Stimulated activated naive B cell treated with anti-CD40 and anti-IgM and Interleukin-4, amounts not matched to agents 10 μg/mL and 1 μg/mL and 100 μg/mL, for 72 hours (primary cell): ENCODE data around the gene KCNQ1.

Experiments used
- ATAC-seq, 2 donors: fragments of 150-1000 bp; cut with Tn5 transposase; replicated peaks; 2 replicates each; pipeline ENCODE4 v1.10.0; 2021; ENCODE audit warnings: moderate library complexity in 1 of 2
- DNase-seq: peaks from one replicate; pipeline ENCODE4 v3.0.0; 2021
- H3K27ac Mint-ChIP-seq: one replicate; pipeline ENCODE4 v1.8.0; 2022; ENCODE audit warnings: mild to moderate bottlenecking, mixed read lengths
- H3K27me3 Mint-ChIP-seq, 2 donors: one replicate each; pipeline ENCODE4 v1.8.0; 2022; ENCODE audit warnings: mixed read lengths in 2 of 2
- H3K36me3 Mint-ChIP-seq, 2 donors: one replicate each; pipeline ENCODE4 v1.8.0; 2022; ENCODE audit warnings: mixed read lengths in 2 of 2, mild to moderate bottlenecking in 1 of 2
- H3K4me1 Mint-ChIP-seq, 2 donors: one replicate each; pipeline ENCODE4 v1.8.0; 2022; ENCODE audit warnings: mixed read lengths in 2 of 2, mild to moderate bottlenecking in 1 of 2
- H3K4me3 Mint-ChIP-seq, 2 donors: one replicate each; pipeline ENCODE4 v1.8.0; 2022; ENCODE audit warnings: mild to moderate bottlenecking in 2 of 2, mixed read lengths in 2 of 2, moderate library complexity in 1 of 2
- H3K9me3 Mint-ChIP-seq, 2 donors: one replicate each; pipeline ENCODE4 v1.8.0; 2022; ENCODE audit warnings: mixed read lengths in 2 of 2, mild to moderate bottlenecking in 1 of 2

The KCNQ1 gene

GRCh38 chr11:2810411-2811205, 365.8 kb downstream of the KCNQ1 start:
- Mint-ChIP-seq H3K27ac (no peak overlapping the region), H3K9me3 (peaks cover 13 to 18% of the 10 kb centered on the region in 2 donors), H3K27me3 (peaks cover 0 to 28% of the 10 kb centered on the region in 2 donors), H3K4me3 (no peak overlapping the region), H3K4me1 (peaks cover 5 to 14% of the 10 kb centered on the region in 2 donors), H3K36me3 (peaks cover 5 to 32% of the 10 kb centered on the region in 2 donors)
- no peak for DNase-seq
- ATAC-seq = no peak

- peaks cover 5 to 14% of the 10 kb centered on the region in 2 donors for H3K4me1 Mint-ChIP-seq
These were observed 366.6 kb downstream of the KCNQ1 start for GRCh38 chr11:2811206-2812091.

GRCh38 chr11:2812371-2812991, 367.7 kb downstream of the KCNQ1 start:
- DNase-seq (no peak), ATAC-seq (no peak)
- H3K4me3 Mint-ChIP-seq = peak overlapping the region; percentile 11 to 48
- no peak overlapping the region for H3K27ac Mint-ChIP-seq
- H3K27me3 Mint-ChIP-seq = peaks cover 0 to 28% of the 10 kb centered on the region in 2 donors
- peaks cover 15 to 47% of the 10 kb centered on the region in 2 donors for H3K36me3 Mint-ChIP-seq
- peaks cover 18 to 24% of the 10 kb centered on the region in 2 donors for H3K9me3 Mint-ChIP-seq
- H3K4me1 Mint-ChIP-seq = peaks cover 5 to 14% of the 10 kb centered on the region in 2 donors

More at GRCh38 chr11:2811206-2812091, 366.6 kb downstream of the KCNQ1 start:
- DNase-seq (no peak), ATAC-seq (no peak)
- Mint-ChIP-seq H3K4me3 (no peak overlapping the region), H3K27me3 (peaks cover 0 to 28% of the 10 kb centered on the region in 2 donors), H3K27ac (no peak overlapping the region), H3K9me3 (peaks cover 17 to 24% of the 10 kb centered on the region in 2 donors), H3K36me3 (peaks cover 11 to 41% of the 10 kb centered on the region in 2 donors)

- peak overlapping the region in 1 of 2 donors; percentile 48 for H3K4me3 Mint-ChIP-seq
- peaks cover 21 to 28% of the 10 kb centered on the region in 2 donors for H3K9me3 Mint-ChIP-seq
- peaks cover 0 to 28% of the 10 kb centered on the region in 2 donors for H3K27me3 Mint-ChIP-seq
- peaks cover 5 to 14% of the 10 kb centered on the region in 2 donors for H3K4me1 Mint-ChIP-seq
- ATAC-seq (no peak), DNase-seq (no peak)
- peaks cover 15 to 55% of the 10 kb centered on the region in 2 donors for H3K36me3 Mint-ChIP-seq
- H3K27ac Mint-ChIP-seq = no peak overlapping the region
These were observed 368.5 kb downstream of the KCNQ1 start for GRCh38 chr11:2813141-2813908.

GRCh38 chr11:2813968-2814367, 369.2 kb downstream of the KCNQ1 start:
- Mint-ChIP-seq H3K36me3 (peaks cover 20 to 56% of the 10 kb centered on the region in 2 donors), H3K27me3 (peaks cover 0 to 28% of the 10 kb centered on the region in 2 donors), H3K4me1 (peaks cover 5 to 14% of the 10 kb centered on the region in 2 donors), H3K4me3 (no peak overlapping the region), H3K27ac (no peak overlapping the region), H3K9me3 (peaks cover 25 to 30% of the 10 kb centered on the region in 2 donors)
- no peak for ATAC-seq
- DNase-seq = no peak

- Mint-ChIP-seq H3K4me1 (peaks cover 5 to 14% of the 10 kb centered on the region in 2 donors), H3K9me3 (peaks cover 22 to 32% of the 10 kb centered on the region in 2 donors), H3K27me3 (peaks cover 0 to 23% of the 10 kb centered on the region in 2 donors), H3K27ac (no peak overlapping the region), H3K4me3 (no peak overlapping the region), H3K36me3 (peaks cover 16 to 53% of the 10 kb centered on the region in 2 donors)
- DNase-seq (no peak), ATAC-seq (no peak)
These were observed 369.9 kb downstream of the KCNQ1 start for GRCh38 chr11:2814751-2815150.

GRCh38 chr11:2815762-2816496, 371.1 kb downstream of the KCNQ1 start:
- DNase-seq = no peak
- Mint-ChIP-seq H3K4me1 (peaks cover 7 to 14% of the 10 kb centered on the region in 2 donors), H3K36me3 (peaks cover 18 to 57% of the 10 kb centered on the region in 2 donors), H3K27ac (no peak overlapping the region), H3K9me3 (peaks cover 25 to 34% of the 10 kb centered on the region in 2 donors), H3K4me3 (no peak overlapping the region), H3K27me3 (peaks cover 0 to 23% of the 10 kb centered on the region in 2 donors)
- ATAC-seq = no peak

- Mint-ChIP-seq H3K36me3 (peaks cover 18 to 61% of the 10 kb centered on the region in 2 donors), H3K4me1 (peaks cover 7 to 14% of the 10 kb centered on the region in 2 donors)
- ATAC-seq = no peak
These were observed 371.7 kb downstream of the KCNQ1 start for GRCh38 chr11:2816523-2816922.

GRCh38 chr11:2816941-2817421, 372.2 kb downstream of the KCNQ1 start:
- H3K9me3 Mint-ChIP-seq = peaks cover 29 to 39% of the 10 kb centered on the region in 2 donors
- H3K27ac Mint-ChIP-seq = no peak overlapping the region
- H3K4me1 Mint-ChIP-seq = peaks cover 7 to 11% of the 10 kb centered on the region in 2 donors
- H3K36me3 Mint-ChIP-seq = peaks cover 23 to 65% of the 10 kb centered on the region in 2 donors
- ATAC-seq (no peak), DNase-seq (no peak)
- H3K4me3 Mint-ChIP-seq = no peak overlapping the region
- H3K27me3 Mint-ChIP-seq = peaks cover 0 to 26% of the 10 kb centered on the region in 2 donors

More at GRCh38 chr11:2816523-2816922, 371.7 kb downstream of the KCNQ1 start:
- H3K9me3 Mint-ChIP-seq = peaks cover 25 to 34% of the 10 kb centered on the region in 2 donors
- peaks cover 0 to 23% of the 10 kb centered on the region in 2 donors for H3K27me3 Mint-ChIP-seq
- no peak overlapping the region for H3K27ac Mint-ChIP-seq
- H3K4me3 Mint-ChIP-seq = no peak overlapping the region
- DNase-seq = no peak

GRCh38 chr11:2817431-2817830, 372.6 kb downstream of the KCNQ1 start:
- no peak overlapping the region for H3K4me3 Mint-ChIP-seq
- ATAC-seq (no peak), DNase-seq (no peak)
- H3K9me3 Mint-ChIP-seq = peaks cover 32 to 43% of the 10 kb centered on the region in 2 donors
- no peak overlapping the region for H3K27ac Mint-ChIP-seq
- H3K4me1 Mint-ChIP-seq = peaks cover 6 to 7% of the 10 kb centered on the region in 2 donors
- H3K27me3 Mint-ChIP-seq = peaks cover 0 to 24% of the 10 kb centered on the region in 2 donors
- H3K36me3 Mint-ChIP-seq = peaks cover 27 to 70% of the 10 kb centered on the region in 2 donors

- ATAC-seq (no peak), DNase-seq (no peak)
- Mint-ChIP-seq H3K4me1 (peaks cover under 1 to 3% of the 10 kb centered on the region in 2 donors), H3K36me3 (peaks cover 33 to 76% of the 10 kb centered on the region in 2 donors), H3K4me3 (no peak overlapping the region), H3K27me3 (peaks cover 2 to 24% of the 10 kb centered on the region in 2 donors), H3K27ac (no peak overlapping the region), H3K9me3 (peaks cover 38 to 49% of the 10 kb centered on the region in 2 donors)
These were observed 373.2 kb downstream of the KCNQ1 start for GRCh38 chr11:2818021-2818420.

- Mint-ChIP-seq H3K36me3 (peaks cover 38 to 80% of the 10 kb centered on the region in 2 donors), H3K4me3 (no peak overlapping the region), H3K27ac (no peak overlapping the region), H3K9me3 (peaks cover 42 to 54% of the 10 kb centered on the region in 2 donors), H3K27me3 (peaks cover 7 to 24% of the 10 kb centered on the region in 2 donors), H3K4me1 (peaks cover 0 to 3% of the 10 kb centered on the region in 2 donors)
- ATAC-seq (no peak), DNase-seq (no peak)
These were observed 373.7 kb downstream of the KCNQ1 start for GRCh38 chr11:2818503-2818902.
